GM18502 (cell line): ENCODE data around the gene CCDC27.

Source experiments
- ATAC-seq: cut with Tn5 transposase; IDR thresholded peaks from one replicate; pipeline ENCODE4 v1.9.1; 2021; ENCODE audit warnings: mild to moderate bottlenecking; ENCODE audit not compliant: unreplicated experiment, poor library complexity

Gene CCDC27

DNA sequence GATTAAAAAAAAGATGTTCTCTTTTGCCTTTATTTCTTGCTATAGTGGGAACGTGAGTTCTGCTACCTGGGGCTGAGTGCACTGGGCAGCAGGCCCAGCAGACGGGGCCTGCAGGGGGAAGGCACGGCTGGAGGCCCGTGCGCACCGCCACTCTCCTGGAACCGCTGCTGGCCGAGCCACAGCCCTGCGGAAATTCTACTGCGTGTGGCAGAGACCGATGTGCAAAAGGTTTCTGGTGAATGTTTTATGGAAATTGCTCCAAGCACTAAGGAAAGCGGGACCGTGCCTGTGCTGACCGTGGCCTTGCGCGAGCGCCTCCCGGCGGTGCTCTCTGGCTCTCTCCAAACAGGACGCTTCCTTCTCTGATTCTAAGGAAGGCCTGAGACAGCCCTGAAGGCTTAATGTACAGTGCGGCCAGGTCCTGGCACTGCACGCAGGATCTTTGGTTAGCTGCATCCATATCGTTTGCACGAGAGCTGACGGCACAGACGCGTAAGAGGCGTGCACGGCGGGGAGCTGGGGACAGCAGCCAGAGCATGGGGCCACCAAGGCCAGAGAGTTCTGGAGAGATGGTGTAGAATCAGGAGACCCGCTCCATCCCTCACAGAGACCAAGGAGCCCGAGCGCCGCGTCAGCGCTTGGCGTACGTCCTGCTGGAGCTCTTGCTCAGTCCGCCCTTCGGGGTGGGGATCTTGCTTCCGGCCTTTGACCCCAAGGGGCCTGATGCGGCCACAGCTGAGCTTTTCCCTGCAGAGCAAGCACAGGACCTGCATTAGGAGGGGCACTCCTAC lies 62.7 kb downstream of the CCDC27 start:
- no peak for ATAC-seq

DNA sequence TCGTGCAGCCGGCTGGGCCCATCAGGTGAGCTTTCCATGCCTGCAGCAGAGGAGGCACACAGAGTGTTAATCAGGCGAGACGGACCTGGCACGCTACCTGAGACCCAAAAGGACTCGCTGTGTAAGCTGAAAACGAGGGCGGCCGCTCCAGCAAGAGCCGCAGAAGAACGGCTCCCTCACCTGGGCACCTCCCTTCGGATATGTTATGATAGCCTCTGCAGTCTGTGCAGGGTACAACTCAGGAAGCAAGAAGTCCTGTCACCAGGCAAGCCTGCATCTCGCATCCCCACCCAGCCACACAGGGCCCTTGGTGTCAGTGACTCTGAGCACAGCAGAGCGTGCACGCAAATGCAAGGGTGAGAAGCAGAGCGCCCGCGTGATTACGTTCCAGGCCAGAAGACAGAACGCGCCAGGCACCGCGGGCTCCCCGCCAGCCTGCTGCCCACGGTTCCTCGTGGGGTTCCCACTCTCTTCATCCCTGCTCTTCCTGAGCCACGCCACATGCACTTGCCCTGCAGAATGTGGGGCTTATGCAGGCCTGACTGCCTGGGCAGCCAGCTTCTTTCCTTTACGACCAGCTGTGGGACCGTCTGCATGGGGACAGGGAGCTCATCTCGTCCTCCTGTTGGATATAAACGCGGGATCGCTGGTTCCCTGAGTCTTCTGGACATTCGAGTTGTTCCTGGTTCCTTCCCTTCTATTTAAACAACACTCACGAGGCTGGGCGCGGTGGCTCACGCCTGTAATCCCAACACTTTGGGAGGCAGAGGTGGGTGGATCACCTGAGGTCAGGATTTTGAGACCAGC lies 64.3 kb downstream of the CCDC27 start:
- no peak for ATAC-seq

DNA sequence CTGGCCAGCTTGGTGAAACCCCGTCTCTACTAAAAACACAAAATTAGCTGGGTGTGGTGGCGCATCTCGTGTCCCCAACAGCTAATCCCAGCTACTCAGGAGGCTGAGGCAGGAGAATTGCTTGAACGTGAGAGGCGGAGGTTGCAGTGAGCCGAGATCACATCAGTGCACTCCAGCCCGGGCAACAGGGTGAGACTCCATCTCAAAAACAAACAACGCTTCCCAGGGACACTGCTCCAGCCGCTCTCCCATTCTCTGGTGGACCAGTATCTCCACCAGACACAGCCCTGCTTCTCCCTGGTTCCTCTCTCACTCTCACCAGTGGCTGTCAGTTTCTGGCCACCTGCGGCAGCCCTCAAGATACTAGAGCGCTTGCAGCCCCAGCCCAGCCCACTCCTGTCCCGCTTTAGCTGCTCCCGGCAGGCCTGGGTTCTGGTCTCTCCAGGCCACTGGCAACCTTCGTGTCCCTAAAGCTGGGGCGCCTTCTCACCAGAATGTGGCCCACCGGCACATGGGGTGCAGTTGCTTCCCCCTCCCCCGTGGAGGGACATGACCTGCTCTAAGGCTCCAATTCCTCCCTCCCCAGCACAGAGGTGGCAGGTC lies 65.0 kb downstream of the CCDC27 start:
- ATAC-seq, result no peak

DNA sequence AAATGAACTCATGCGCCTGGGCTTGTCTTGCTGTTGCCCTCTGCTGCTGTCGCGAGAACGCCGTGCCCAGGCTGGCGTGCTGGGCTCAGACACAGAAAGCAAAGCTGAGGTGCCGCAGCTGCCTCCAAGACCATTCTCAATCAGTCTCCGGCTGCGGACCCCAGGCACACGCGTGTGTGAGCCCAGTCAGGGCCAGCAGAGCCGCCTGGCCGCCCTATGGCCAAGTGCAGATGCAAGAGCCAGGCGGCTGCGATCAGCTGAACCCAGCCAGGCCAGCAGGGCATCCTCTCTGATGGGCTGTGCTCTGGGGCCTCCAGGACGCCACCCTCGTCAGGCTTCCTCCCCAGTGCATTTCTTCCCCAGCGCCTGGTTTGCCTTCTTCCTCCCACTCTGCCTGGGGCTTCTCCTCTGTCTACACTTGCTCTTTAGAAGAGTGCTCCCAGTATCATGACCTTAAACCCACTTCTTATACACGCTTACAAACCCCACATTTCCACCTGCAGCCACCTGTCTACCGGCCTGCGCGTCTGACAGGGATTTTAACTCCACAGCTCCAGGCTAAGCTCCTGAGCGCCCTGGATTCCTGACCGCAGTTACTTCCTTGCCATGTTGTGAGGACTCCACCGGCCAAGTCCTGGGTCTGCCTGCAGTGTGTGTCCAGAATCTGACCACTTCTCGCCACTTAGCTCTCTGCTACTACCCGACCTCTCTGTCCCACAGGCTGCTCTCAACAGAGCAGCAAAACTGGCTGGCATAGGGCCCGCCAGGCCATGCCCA lies 65.8 kb downstream of the CCDC27 start:
- ATAC-seq, result no peak

DNA sequence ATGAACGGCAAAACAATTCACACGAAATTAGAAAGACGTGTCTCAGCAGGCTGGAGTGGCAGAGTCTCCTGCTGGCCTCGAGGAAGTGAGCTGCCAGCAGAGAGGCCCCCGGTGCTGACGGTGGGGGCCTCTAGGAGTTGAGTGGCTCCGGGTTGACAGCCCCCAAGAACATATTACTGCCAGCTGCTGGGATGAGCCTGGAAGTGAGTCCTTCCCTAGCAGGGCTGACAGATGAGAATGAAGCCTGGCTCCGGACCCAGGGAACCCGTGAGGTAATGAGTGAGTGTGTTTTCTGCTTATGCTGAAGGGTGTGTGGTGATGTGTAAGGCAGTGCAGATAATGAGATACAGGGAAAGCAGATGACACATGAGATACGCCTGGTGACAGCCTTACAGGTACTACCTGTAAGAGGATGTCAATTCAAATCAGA lies 67.5 kb downstream of the CCDC27 start:
- no peak for ATAC-seq

DNA sequence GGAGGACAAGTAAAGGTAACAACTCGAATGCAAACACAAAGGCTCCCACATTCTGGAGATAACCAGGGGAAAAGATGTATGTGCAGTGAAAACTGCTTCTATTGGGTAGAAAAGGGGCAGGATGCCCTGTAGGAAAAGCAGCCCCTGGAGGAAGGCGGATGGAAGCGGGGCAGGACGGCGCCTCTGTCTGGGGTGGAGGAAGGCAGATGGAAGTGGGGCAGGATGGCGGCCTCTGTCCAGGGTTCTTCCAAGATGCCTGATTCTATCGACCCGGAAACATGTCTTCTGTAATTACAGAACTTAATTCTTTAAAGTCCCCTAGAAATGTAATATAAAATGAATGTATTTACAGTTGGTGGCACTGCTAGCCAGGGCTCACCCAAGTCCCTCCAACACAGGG lies 68.1 kb downstream of the CCDC27 start:
- ATAC-seq, result no peak

DNA sequence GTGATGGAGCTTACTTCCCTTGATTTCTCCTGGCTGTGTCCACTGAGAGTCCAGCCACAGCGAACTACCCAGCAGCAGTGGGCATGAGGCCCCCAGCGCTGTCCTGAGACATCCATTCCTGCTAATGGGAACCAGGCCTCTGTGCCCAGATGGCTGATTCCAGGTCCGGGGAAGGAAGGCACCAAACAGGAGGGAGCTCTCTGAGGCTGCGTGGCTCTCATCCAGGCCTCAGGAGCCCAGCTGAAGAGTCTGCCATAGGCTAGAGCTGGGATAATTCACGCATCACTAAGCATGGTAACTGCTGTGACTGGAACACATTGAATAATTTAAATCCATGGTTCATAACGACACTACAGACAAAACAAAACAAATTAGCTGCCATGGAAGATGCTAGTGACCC lies 68.8 kb downstream of the CCDC27 start:
- ATAC-seq, result no peak
